ENCODE measurements around the gene EHMT2.

Gene EHMT2

DNA sequence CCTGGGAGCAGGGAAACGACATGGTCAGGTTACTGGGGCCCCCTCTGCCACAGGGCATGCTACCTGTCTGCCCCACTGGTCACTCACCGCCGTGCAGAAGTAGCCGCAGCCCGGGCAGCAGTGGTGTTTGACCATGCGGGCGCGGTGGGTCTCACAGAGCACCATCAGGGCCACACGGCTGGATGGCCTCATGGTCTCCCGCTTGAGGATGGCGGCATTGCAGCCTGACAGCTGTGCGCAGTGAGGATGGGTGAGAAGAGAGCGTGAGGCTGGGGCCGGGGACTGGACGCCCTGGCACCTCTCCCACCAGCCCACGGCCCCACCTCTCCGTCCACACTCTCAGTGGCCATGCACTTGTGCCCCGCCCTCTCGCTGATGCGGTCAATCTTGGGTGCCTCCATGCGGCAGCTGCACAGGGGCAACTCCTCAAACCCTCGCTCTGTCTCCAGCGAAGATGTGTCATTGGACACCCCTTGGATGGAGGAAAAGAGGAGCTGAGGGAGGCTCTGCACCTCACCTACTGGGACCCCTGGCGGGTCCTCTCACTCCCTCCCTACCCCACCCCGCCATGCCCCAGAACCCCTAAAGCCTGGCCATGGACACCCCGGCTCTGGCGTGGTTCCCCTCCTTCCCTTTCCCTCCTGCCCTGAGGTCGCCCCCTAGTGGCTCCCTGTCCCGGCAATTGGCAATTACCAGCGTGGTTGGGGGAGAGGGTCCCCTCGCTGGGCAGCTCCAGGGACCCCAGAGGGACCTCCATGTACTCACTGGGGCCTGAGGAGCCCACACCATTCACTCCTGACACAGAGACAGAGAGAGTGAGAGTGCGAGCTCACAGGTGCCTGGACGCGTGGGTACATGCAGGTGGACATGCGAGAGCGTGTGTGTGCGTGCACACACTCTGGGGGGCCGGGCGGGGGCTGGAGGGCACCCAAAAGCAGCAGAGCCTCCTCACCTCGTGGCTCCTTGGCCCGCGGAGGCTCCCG, 8.9 kb downstream of the EHMT2 start:
- DNase-seq (ENCODE audit: low read depth in 2 of 2) = peak in 1 of 2 donors; percentile 51

DNA sequence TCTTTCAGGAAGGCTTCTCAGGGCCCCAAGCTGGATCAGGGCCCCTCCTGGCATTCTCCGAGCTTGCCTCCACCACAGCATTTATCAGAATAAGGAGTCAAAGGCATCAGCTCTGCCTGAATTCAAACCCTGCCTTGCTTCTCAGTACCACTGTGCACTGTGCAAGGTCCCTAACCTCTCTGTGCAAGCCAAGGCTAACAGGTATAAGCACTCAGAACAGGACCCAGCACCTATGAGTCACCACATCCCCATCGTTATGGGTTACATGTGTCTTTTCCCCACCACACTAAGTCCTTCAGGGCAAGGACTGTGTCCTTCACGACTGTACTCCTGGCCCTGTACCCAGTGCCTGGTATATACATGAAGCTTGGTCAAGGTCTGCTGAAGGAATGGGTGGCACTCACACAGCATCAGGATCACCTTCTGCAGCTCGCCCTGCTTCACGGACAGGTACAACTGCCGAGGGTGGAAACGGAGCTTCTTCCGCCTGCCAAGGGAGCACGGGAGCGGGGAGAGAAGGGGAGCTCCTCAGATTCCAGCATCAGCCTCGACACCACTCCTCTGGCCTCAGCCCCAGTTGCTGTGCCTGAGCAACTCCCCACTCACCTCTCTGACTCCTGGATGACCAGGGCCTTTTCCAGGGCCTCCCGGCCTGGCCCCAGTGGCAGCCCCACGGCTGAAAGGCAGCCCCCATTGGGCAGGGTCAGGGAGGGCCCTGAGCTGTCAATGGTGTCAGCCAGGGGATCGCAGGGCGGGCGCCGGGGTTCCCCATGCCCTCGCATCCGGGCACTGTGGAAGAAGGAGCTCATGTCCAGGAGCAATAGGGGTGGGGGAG, 10.1 kb downstream of the EHMT2 start:
- DNase-seq (ENCODE audit: low read depth in 2 of 2) = no peak

DNA sequence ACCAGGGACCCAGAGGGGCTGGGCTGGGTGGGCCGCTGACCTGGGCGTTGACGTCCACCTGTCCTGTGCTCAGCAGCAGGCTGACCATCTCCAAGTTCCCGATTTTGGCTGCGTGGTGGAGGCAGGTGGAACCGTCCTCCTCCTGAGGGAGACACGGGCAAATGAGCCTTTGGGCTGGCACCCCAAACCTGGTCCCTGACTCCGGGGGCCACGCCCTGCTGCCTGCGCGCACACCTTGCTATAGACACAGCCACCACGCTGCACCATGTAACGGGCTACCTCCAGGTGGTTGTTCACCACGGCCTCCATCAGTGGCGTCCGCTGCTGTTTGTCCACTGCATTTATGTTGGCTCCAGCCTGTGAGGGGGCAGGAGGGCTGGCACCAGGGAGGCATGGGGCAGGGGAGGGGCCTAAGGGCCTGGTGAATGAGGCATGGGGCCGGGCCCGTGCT, 10.9 kb downstream of the EHMT2 start:
- no peak for DNase-seq (ENCODE audit: low read depth in 2 of 2)

DNA sequence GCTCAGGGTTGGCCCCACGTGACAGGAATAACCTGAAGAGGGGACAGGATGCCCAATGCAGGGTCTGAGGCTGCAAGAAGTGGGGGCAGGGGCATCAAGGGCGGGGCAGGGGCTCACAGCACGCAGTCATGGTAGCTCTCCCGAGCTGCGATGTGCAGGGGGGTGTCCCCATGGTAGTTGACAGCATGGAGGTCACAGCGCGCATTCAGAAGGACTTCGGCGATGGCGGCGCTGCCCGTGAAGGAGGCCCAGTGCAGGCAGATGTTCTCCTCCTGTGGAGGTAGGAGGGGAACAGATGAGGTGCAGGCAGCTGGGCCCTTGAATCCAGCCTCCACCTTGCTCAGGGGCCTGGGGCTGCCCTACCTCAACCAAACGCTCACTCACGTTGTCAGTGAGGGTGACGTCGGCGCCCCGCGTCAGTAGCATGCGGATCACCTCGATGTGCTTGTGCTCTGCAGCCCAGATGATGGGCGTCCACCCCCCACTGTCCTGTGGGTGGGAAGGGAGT, 12.9 kb downstream of the EHMT2 start:
- no peak for DNase-seq (ENCODE audit: low read depth in 2 of 2)

DNA sequence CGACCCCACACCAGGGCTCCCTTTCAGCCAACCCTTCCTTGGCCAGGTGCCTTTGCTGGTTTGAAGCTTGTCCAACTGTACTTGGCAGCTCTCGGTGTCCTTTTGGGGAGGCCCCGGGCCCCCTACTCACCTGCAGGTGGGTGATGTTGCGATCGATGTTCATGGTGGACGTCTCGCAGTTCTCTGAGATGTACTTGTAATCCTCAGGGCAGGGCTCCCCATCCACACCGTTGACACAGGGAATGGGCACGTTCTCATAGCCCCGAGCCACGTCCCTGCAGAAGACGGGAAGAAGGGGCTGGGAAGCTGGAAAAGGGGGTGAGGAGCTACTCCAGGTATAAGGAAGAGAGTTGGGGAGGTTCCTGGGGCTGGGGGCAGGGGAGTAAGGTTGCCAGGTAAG, 13.8 kb downstream of the EHMT2 start:
- no peak for DNase-seq (ENCODE audit: low read depth in 2 of 2)

DNA sequence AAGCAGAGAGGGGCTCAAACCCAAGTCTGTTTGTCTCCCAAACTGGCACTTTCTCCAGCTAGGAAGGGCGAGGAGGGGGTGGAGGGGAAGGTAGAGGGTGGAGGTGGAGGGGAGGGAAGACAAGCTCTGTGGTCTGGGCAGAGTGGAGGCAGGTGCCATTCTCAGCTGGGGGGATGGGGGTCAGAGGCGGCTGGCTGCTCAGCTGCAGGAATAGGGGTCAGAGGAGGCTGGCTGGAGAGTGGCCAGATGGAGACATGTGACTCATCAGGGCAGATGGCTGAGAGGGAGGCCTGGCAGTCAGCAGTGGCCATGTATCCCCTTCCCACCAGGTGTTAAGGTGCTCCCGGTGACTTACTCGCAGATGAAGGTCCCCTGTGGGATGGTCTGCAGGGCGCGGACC, 15.2 kb downstream of the EHMT2 start:
- no peak for DNase-seq (ENCODE audit: low read depth in 2 of 2)

DNA sequence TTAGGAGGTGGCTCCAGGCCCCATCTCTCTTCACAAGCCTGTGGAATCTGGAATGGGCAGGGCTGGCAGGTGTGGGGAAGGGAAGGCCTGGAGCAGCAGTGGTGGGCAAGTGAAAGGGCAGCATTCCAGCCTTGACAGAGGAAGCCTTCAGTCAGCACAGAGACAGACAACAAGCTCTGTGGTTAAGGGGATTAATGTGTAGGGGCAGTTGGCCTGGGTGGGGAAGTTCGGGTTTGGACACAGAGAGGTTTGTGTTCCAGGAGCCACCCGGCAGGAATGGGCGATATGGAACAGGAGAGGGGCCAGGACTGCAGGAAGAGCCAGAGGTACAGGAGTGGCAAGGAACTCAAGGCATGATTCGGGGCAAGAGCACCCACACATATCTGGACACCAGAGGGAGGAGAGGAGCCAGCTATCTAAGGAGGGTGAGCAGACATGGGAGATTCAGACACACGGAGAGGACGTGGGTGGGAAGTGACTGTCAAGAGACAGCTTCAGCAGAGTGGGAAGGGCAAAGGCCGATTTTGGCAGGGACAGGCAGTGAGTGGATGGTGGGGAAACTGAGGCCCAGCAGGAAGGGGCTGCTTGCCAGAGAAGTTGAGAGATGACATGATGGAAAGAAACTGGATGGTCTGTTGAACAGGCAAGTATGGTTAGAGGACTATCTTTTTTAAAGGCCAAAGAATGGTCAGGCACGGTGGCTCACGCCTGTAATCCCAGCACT, 16.2 kb downstream of the EHMT2 start:
- no peak for DNase-seq (ENCODE audit: low read depth in 2 of 2)

DNA sequence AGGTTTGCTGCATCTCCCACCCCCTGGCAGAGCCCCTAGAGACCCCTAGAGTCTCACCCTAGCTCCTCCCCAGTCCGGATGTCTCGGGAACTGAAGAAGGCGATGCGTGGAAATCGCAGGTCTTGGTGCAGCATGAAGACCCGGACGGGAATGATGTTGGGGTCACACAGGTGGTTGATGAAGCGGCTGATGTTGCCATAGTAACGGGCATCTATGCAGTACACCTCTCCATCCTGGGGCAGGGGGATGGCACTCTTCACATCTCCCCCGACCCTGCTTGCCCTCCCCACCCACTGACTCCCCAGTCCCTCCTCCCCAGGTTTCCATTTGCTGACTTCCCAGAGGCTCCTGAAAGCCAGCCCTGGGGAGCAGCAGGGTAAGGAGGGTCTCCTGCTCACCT, 16.9 kb downstream of the EHMT2 start:
- no peak for DNase-seq (ENCODE audit: low read depth in 2 of 2)

DNA sequence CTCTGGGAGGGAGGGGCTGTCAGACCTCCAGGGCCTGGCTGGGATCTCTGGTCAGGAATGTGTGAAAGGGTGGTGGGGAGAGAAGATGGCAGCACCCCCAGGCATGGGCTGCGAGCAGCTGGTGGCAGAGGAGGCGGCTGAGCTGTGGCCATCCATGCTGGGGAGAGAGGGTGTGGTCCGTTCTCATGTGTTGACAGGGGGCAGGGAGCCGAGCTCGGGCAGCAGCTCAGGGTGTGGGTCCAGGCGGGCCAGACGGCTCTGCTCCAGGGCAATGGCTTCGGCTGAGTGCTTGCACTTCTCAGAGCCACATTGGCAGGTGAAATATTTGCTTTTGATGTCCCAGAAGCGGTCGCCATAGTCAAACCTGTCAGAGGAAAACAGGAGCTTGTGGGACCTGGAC, 17.6 kb downstream of the EHMT2 start:
- no peak for DNase-seq (ENCODE audit: low read depth in 2 of 2)

DNA sequence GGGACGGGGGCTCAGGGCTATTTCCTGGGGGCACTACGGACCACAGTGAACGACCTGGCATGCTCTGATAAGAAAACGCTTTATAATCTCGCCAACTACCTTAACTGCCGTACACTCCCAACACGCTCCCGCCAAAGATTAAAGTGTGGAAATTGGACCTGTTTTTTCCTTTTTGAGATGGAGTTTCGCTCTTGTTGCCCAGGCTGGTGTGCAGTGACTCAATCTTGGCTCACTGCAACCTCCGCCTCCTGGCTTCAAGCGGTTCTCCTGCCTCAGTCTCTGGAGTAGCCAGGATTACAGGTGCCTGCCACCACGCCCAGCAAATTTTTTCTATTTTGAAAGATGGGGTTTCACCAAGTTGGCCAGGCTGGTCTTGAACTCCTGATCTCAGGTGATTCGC, 18.4 kb downstream of the EHMT2 start:
- DNase-seq (ENCODE audit: low read depth in 2 of 2) = no peak

DNA sequence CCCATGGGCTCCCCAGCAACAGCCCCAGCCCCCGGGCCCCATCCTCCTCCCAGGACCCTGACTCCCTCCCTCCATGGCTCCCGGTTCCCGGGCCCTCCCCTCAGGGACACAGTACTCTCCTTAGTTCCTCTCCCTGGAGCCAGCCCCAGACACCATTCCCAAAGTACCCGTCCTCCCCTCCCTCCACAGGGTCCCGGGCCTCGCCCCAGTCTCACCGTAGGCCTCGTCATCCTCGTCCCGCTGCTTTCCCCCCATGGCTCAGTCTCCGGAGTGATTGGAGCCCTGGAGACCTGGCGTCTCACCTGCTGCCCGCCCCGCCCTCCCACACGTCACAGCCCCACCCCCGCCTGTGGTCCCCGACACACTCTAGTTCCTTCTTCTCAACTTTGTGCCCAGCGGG, 18.8 kb downstream of the EHMT2 start, which contains the start of gene SLC44A4:
TSS of gene SLC44A4 (minus strand) at position 272 of the 400 bp plus-strand sequence. CDS start at position 255, 17 bp downstream.
- no peak for DNase-seq (ENCODE audit: low read depth in 2 of 2)

DNA sequence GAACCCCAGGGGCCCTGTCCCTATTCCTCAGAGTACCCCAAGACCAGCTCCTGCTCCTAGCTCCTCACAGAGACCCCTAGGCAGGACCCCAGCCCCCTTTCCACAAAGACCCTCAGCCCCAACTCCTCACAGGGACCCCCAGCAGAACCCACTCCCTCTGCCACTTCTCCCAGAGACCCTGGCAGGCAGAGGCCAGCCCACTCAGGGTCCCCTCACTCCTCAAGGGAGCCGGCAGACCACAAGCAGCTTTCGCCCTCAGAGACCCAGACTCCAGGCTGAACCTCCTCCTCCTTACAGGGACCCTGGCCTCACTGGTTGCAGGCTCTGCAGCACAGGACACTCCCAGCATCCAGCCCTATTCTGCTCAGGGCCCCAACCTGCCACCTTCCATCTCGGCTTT, 19.3 kb downstream of the EHMT2 start:
- DNase-seq (ENCODE audit: low read depth in 2 of 2) = no peak

DNA sequence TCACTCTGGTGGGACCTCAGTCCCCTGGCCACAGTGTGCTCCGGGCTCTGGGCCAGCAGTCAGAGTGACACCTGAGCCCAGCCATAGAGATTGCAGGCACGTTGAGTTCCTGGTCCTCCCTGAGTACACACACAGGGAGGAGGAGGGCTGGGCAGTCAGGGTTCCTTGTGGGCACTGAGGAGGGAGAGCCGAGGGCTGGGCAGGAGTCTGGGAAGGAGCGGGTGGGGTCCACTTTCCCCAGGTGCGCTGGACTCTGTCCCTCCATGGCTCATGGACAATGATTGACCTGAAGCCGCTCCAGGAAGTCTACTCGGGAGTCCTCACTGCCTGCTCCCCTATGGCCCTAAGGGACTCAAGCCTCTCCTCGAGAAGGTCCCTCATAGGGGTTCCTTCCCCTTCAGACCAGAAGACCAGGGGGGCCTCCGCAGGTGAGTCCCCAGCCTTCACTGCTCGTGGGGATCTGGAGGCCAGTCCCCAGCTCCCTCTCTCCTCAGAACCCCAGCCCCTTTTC, 19.8 kb downstream of the EHMT2 start:
- no peak for DNase-seq (ENCODE audit: low read depth in 2 of 2)

DNA sequence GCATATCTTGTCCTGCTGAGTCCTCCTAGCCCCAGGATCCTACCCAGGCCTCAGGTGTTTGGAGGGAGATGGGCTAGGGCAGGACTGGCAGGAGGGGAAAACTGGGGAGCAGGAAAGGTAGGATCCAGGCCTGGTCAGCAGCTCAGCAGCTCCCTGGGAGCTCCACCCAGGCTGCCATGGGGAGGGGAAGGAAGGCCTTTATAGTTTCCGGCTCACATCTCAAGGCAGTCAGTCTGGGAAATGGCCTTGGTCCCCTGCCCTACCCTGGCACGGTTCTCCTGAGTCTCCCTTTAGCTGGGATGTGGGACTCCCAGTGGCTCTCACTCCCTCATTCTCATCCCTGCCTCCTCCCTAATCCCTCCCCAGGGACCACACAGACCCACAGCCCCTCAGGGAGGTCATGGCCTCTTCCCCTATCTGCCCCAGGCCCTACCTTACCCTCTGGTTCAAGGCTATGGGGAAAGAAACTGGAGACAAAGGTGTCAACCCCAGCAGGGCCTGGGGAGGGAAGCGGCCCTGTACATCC, 20.3 kb downstream of the EHMT2 start:
- DNase-seq (ENCODE audit: low read depth in 2 of 2) = no peak

DNA sequence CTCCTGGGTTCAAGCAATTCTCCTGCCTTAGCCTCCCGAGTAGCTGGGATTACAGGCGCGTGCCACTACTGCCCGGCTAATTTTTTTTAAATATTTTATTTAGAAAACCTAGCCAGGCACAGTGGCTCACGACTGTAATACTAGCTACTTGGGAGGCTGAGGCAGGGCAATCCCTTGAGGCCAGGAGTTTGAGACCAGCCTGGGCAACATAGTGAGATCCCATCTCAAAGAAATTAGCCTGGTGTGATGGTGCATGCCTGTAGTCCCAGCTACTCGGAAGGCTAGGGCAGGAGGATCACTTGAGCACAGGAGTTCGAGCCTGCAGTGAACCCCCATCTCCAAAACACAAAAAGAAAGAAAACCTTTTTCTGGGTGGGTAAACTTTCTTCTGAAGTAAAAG, 21.1 kb downstream of the EHMT2 start:
- DNase-seq (ENCODE audit: low read depth in 2 of 2) = no peak

DNA sequence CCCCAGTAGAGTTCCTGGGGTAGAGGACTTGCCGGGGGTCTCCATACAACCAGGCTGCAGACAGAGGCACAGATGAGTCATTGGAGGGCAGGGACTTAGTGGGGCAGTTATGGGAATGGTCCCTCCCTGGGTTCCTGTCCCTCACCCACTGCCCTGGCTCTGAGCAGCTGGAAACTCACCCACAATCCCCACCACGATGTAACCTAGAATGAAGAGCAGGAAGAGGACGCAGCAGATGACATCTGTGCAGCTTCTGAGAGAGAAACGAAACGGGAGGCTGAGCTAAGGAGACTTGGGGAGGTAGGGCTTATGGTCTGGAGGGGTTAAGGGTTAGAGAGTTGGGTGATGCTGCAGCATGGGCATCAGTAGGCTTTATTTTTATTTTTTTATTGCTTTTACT, 21.6 kb downstream of the EHMT2 start:
- DNase-seq (ENCODE audit: low read depth in 2 of 2) = no peak

DNA sequence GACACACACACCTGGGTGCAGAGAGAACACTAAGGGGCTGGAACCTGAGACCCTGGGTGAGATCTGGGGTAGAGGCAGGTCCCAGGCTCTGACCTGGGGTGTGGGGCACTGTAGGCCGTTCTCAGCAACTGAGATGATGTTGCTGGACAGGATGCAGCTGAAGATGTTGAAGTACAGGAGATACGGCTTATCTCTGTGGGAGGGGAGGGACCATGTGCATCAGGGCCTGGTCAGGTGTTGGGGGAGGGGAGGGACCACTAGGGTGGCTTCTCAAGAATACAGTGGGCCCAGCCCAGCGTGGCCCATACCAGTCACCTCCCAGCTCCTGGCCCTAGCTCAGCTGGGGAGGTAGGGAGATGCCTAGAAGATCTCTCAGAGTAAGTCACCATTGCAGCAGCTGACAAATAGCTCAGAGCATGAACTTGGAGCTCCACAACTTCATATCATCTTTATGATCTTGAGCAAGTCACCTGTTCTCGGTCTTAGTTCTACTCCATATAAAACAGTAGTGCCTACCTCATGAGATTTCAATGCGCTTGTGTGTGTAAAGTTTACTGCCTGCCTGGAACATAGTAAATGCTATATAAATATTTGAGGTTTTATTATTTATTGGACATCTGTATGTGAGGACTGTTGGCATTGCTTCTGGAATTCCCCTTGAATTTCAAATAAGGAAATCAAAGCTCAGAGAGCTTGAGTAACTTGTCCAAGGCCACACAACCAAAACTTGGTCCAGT, 22.5 kb downstream of the EHMT2 start:
- no peak for DNase-seq (ENCODE audit: low read depth in 2 of 2)

DNA sequence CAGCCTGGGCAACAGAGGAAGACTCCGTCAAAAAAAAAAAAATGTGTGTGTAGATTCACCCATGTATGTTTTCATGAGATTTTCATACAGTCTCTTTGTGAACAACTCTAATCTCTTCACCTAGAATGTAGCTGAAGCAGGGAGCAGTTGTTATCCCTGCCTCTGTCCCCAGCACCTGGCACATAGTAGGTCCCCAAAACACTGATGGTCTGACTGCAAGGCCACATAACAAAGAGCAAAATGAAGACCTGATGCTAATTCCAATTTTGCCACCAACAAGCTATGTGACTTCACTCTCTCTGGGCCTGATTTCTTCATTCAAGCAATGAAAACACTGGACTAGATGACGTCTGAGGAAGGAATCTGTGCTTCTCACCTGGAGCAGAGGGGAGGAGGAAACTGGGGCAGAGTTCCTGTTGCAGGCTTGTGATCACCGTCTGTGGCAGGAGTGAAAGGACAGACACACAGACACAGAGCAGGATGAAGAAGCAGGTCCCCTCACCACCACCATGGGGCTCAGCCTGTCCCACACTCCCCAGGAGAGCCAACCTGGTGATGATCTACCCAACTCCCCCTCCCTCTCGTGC, 23.3 kb downstream of the EHMT2 start:
- no peak for DNase-seq (ENCODE audit: low read depth in 2 of 2)

DNA sequence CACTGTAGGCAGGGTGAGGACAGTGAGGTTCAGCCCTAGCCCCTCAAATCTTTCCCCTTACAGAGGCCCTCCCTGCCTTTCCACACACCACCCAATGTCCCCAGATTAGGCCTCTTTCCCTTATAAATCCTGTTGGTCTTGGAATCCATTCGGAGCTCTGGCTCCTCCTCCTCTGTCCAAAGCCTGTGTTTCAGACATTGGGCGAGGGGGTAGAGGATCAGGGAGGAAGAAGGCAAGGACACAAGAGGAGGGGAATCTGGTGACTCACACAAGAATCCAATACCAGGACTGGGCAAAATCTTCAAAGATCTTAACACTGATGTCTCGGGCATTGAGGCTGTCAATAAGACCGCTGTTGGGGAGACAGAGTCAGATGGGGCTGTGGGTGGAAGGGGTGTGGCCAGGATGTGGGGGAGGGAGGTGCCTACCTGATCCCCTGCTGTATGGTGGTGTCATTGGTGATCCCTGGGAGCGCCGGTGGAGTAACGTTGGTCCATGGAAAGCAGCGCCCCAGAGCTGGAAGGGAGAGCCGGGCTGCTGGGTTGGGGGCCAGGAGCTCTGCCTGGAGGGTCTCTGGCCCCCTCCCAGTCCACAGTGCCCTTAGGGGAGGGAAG, 26.3 kb downstream of the EHMT2 start:
- DNase-seq (ENCODE audit: low read depth in 2 of 2) = no peak

Data from stimulated activated CD4-positive, alpha-beta T cell treated with anti-CD3 and anti-CD28 coated beads, Interleukin-15, amount 100 ng/mL, for 48 hours (primary cell).